Activated CD4-positive, alpha-beta T cell treated with anti-CD3 and anti-CD28 coated beads, Interleukin-2, amount 50 U/mL, for 16 hours (primary cell): Measurements from ENCODE around the gene CD244.
"Not testable (repeated sequence)": the region's sequence is repeated elsewhere in the genome, so short reads cannot be mapped to it uniquely, and the experiment has no call there.

Experiments
- DNase-seq: peaks from one replicate; pipeline ENCODE4 v3.0.0-alpha.2; 2020

Gene CD244

GRCh38 chr1:160807247-160807646, 55.4 kb downstream of the CD244 start:
- DNase-seq: no peak

- no peak for DNase-seq
Measured at GRCh38 chr1:160806784-160807183, 55.9 kb downstream of the CD244 start.

GRCh38 chr1:160806109-160806665, 56.5 kb downstream of the CD244 start:
- no peak for DNase-seq

- no peak for DNase-seq
Measured at GRCh38 chr1:160801836-160802580, 60.7 kb downstream of the CD244 start.

- DNase-seq: peak; percentile 63
Measured at GRCh38 chr1:160800645-160801408, 61.9 kb downstream of the CD244 start.

- no peak for DNase-seq
Measured at GRCh38 chr1:160800142-160800541, 62.5 kb downstream of the CD244 start.

- DNase-seq: no peak
Measured at GRCh38 chr1:160799641-160800040, 63.0 kb downstream of the CD244 start.

- DNase-seq: no peak
Measured at GRCh38 chr1:160798439-160798838, 64.2 kb downstream of the CD244 start.

- peak; percentile 77 for DNase-seq
Measured at GRCh38 chr1:160797861-160798273, 64.8 kb downstream of the CD244 start.

GRCh38 chr1:160797271-160797709, 65.4 kb downstream of the CD244 start:
- DNase-seq: peak; percentile 59

GRCh38 chr1:160795951-160796383, 66.7 kb downstream of the CD244 start, which contains the start of gene LY9:
Gene LY9 (plus strand): TSS chr1:160796174. CDS start chr1:160796188, 14 bp downstream.
- peak; percentile 93 for DNase-seq

- DNase-seq: no peak
Measured at GRCh38 chr1:160794376-160794775, 68.3 kb downstream of the CD244 start.

- DNase-seq: no peak
Measured at GRCh38 chr1:160789702-160790611, 72.7 kb downstream of the CD244 start.

- DNase-seq: no peak
Measured at GRCh38 chr1:160789051-160789701, 73.5 kb downstream of the CD244 start.

GRCh38 chr1:160782988-160783765, 79.5 kb downstream of the CD244 start:
- not testable (repeated sequence) for DNase-seq

- peak; percentile 84 for DNase-seq
Measured at GRCh38 chr1:160781914-160782689, 80.6 kb downstream of the CD244 start.

- DNase-seq: no peak
Measured at GRCh38 chr1:160781186-160781766, 81.4 kb downstream of the CD244 start.

- no peak for DNase-seq
Measured at GRCh38 chr1:160780398-160780755, 82.3 kb downstream of the CD244 start.
